IMR-90 (cell line): ENCODE measurements around the gene AMZ2. TPM values are rescaled to one million over a fixed set of nuclear protein-coding genes. Genes with fewer than 3 reads are reported as not detected.

Source experiments
- ATAC-seq: fragments of 200-7000 bp; cut with Tn5 transposase; 2 replicates; pipeline ENCODE4 v1.9.1; 2020; ENCODE audit warnings: low read depth, mild to moderate bottlenecking, moderate library complexity
- BruUV-seq: library from RNA; stranded (reverse); fragments of 400-500 nt; replicated peaks from 2 replicates; lab custom pipeline; 2021; lab: Mats Ljungman, UMichigan
- CTCF ChIA-PET: fragments of 300-600 bp; formaldehyde crosslinking; extraction: SDS; loops from one replicate; lab custom pipeline; 2021; ENCODE audit warnings: antibody characterized with exemption; lab: Yijun Ruan, JAX
- POLR2A ChIA-PET: fragments of 300-600 bp; sonication (Branson Sonifier 250); formaldehyde crosslinking; loops from one replicate; lab custom pipeline; 2022; ENCODE audit warnings: antibody characterized with exemption; ENCODE audit not compliant: unreplicated experiment; lab: Charles Lee
- DNase-seq: peaks from one replicate; pipeline ENCODE4 v3.0.0; 2013
- H2AFZ ChIP-seq: replicated peaks from 2 replicates; pipeline ENCODE3; 2013; ENCODE audit warnings: low read length, mild to moderate bottlenecking; ENCODE audit not compliant: poor library complexity
- H2AK5ac ChIP-seq: 2 replicates; pipeline ENCODE4 v1.6.1; 2013; ENCODE audit warnings: low read depth, low read length, inconsistent platforms
- H2AK9ac ChIP-seq: replicated peaks from 2 replicates; pipeline ENCODE3; 2013; ENCODE audit warnings: mild to moderate bottlenecking, low read depth, low read length, moderate library complexity; ENCODE audit not compliant: poor library complexity
- H2BK120ac ChIP-seq: 2 replicates; pipeline ENCODE4 v1.6.1; 2013; ENCODE audit warnings: low read depth, low read length, inconsistent platforms
- H2BK15ac ChIP-seq: 3 replicates; pipeline ENCODE4 v1.6.1; 2013; ENCODE audit warnings: low read depth, low read length, inconsistent platforms
- H2BK20ac ChIP-seq: 2 replicates; pipeline ENCODE4 v1.6.1; 2013; ENCODE audit warnings: low read depth, mild to moderate bottlenecking, inconsistent platforms, low read length, moderate library complexity
- H2BK5ac ChIP-seq: 2 replicates; pipeline ENCODE4 v1.6.1; 2013; ENCODE audit warnings: mild to moderate bottlenecking, low read depth, low read length, inconsistent platforms; ENCODE audit not compliant: poor library complexity, severe bottlenecking
- H3K14ac ChIP-seq: replicated peaks from 2 replicates; pipeline ENCODE4 v1.6.1; 2013; ENCODE audit warnings: low read depth, low read length, inconsistent platforms
- H3K18ac ChIP-seq: 2 replicates; pipeline ENCODE4 v1.6.1; 2013; ENCODE audit warnings: low read depth, low read length, control low read depth
- H3K23ac ChIP-seq: 2 replicates; pipeline ENCODE4 v1.6.1; 2013; ENCODE audit warnings: low read depth, low read length, inconsistent platforms
- H3K27ac ChIP-seq: 2 replicates; pipeline ENCODE4 v1.5.1; 2013; ENCODE audit warnings: mild to moderate bottlenecking, control low read depth, low read length; ENCODE audit not compliant: insufficient read depth
- H3K27me3 ChIP-seq: 2 replicates; pipeline ENCODE4 v1.6.1; 2013; ENCODE audit warnings: low read length; ENCODE audit not compliant: control insufficient read depth, insufficient read depth
- H3K36me3 ChIP-seq: 2 replicates; pipeline ENCODE4 v1.6.1; 2013; ENCODE audit warnings: low read length, mixed read lengths; ENCODE audit not compliant: control insufficient read depth, insufficient read depth
- H3K4ac ChIP-seq: 2 replicates; pipeline ENCODE4 v1.6.1; 2013; ENCODE audit warnings: low read depth, low read length, inconsistent platforms
- H3K4me1 ChIP-seq: 2 replicates; pipeline ENCODE4 v1.6.1; 2013; ENCODE audit warnings: low read length, mixed read lengths; ENCODE audit not compliant: control insufficient read depth, insufficient read depth
- H3K4me2 ChIP-seq: 2 replicates; pipeline ENCODE4 v1.6.1; 2013; ENCODE audit warnings: low read depth, mild to moderate bottlenecking, control low read depth, low read length, moderate library complexity
- H3K4me3 ChIP-seq: 2 replicates; pipeline ENCODE4 v1.5.1; 2013; ENCODE audit warnings: low read depth, mild to moderate bottlenecking, control low read depth, low read length, moderate library complexity; ENCODE audit not compliant: insufficient read depth
- H3K56ac ChIP-seq: 2 replicates; pipeline ENCODE4 v1.6.1; 2013; ENCODE audit warnings: low read length, inconsistent platforms; ENCODE audit not compliant: insufficient read depth; ENCODE audit errors: extremely low read depth
- H3K79me1 ChIP-seq, 2 experiments: 2 replicates each; pipeline ENCODE4 v1.6.1; 2013; ENCODE audit warnings: low read length in 2 of 2, inconsistent platforms in 1 of 2, low read depth in 1 of 2
- H3K9ac ChIP-seq: 2 replicates; pipeline ENCODE4 v1.6.1; 2013; ENCODE audit warnings: low read depth, low read length, control low read depth
- H3K9me1 ChIP-seq: 2 replicates; pipeline ENCODE4 v1.6.1; 2013; ENCODE audit warnings: low read length, inconsistent platforms; ENCODE audit not compliant: insufficient read depth
- H3K9me3 ChIP-seq: 2 replicates; pipeline ENCODE4 v1.6.1; 2013; ENCODE audit warnings: low read length; ENCODE audit not compliant: control insufficient read depth, insufficient read depth
- H4K20me1 ChIP-seq: 2 replicates; pipeline ENCODE4 v1.6.1; 2013; ENCODE audit warnings: low read length, inconsistent platforms; ENCODE audit not compliant: insufficient read depth
- H4K5ac ChIP-seq: 2 replicates; pipeline ENCODE4 v1.6.1; 2013; ENCODE audit warnings: mild to moderate bottlenecking, low read depth, low read length, control low read depth
- H4K8ac ChIP-seq, 2 experiments: 2 replicates each; pipeline ENCODE4 v1.6.1; 2013; ENCODE audit warnings: low read depth in 2 of 2, low read length in 2 of 2, control low read depth in 1 of 2, inconsistent platforms in 1 of 2
- H4K91ac ChIP-seq: 2 replicates; pipeline ENCODE4 v1.6.1; 2013; ENCODE audit warnings: low read depth, low read length, inconsistent platforms; ENCODE audit not compliant: insufficient read depth
- BHLHE40 ChIP-seq: fragments of 150-350 bp; IDR thresholded peaks from 2 replicates; pipeline ENCODE4 v1.6.1; 2016; ENCODE audit warnings: mild to moderate bottlenecking, low read depth, low read length
- CHD1 ChIP-seq: IDR thresholded peaks from 2 replicates; pipeline ENCODE4 v1.6.1; 2012; ENCODE audit warnings: low read depth, low read length, improper control_type of control experiment
- FOS ChIP-seq: fragments of 150-350 bp; IDR thresholded peaks from 2 replicates; pipeline ENCODE4 v1.6.1; 2016; ENCODE audit warnings: low read depth, low read length
- MAFK ChIP-seq: IDR thresholded peaks from 2 replicates; pipeline ENCODE4 v1.6.1; 2012; ENCODE audit warnings: low read depth, low read length, improper control_type of control experiment
- MAZ ChIP-seq: IDR thresholded peaks from 2 replicates; pipeline ENCODE4 v1.6.1; 2012; ENCODE audit warnings: low read depth, mild to moderate bottlenecking, low read length, improper control_type of control experiment, moderate library complexity, borderline replicate concordance
- NFE2L2 ChIP-seq: fragments of 150-350 bp; IDR thresholded peaks from 2 replicates; pipeline ENCODE4 v1.6.1; 2016; ENCODE audit warnings: low read depth, mild to moderate bottlenecking, low read length
- POLR2A ChIP-seq: IDR thresholded peaks from 2 replicates; pipeline ENCODE4 v1.6.1; 2012; ENCODE audit warnings: mild to moderate bottlenecking, low read depth, low read length
- RFX5 ChIP-seq: IDR thresholded peaks from 2 replicates; pipeline ENCODE4 v1.8.0; 2012; ENCODE audit warnings: low read depth, mild to moderate bottlenecking, low read length, moderate library complexity
- SMC3 ChIP-seq: fragments of 150-350 bp; IDR thresholded peaks from 2 replicates; pipeline ENCODE4 v1.6.1; 2016; ENCODE audit warnings: low read depth, mild to moderate bottlenecking, antibody characterized with exemption, low read length, moderate library complexity
- USF2 ChIP-seq: fragments of 150-350 bp; IDR thresholded peaks from 2 replicates; pipeline ENCODE4 v1.6.1; 2017; ENCODE audit warnings: mild to moderate bottlenecking, antibody characterized with exemption, low read length, low read depth
- whole genome bisulfite sequencing, 2 experiments: methylation state at CpG; one replicate each; pipeline versions ENCODE4 v1.1.5 to v1.1.7; 2013; ENCODE audit warnings: missing lambda C conversion rate in 2 of 2; ENCODE audit not compliant: insufficient read length in 1 of 2; ENCODE audit errors: extremely low coverage in 2 of 2; 5-methylcytosine and 5-hydroxymethylcytosine counted together
- dilution Hi-C: fragments of 300-500 bp; cut with HindIII; formaldehyde crosslinking; loops from one replicate; pipeline ENCODE4 v1.14.3; 2018; ENCODE audit warnings: low sequenced_read_pairs; ENCODE audit not compliant: unreplicated experiment
- in situ Hi-C: fragments of 300-500 bp; cut with MboI; formaldehyde crosslinking; loops from 3 replicates; pipeline ENCODE4 v1.14.3; 2019; ENCODE audit warnings: low sequenced_read_pairs, inconsistent platforms, mixed read lengths
- intact Hi-C: fragments of 100-400 bp; cut with micrococcal nuclease; formaldehyde crosslinking; loops from 2 replicates; pipeline ENCODE4 v1.10.0; 2022
- polyA plus RNA-seq, 3 experiments: library from polyadenylated mRNA; depleted of rRNA; stranded (reverse); fragments of >200 nt; gene quantifications; 2 replicates each; pipeline ENCODE4 v1.2.3, GENCODE V29; 2012; ENCODE audit warnings: low replicate concordance in 1 of 3
- total RNA-seq: library from RNA; depleted of rRNA; stranded (reverse); fragments of >200 nt; gene quantifications from 2 replicates; pipeline ENCODE4 v1.2.3, GENCODE V29; 2012
- TF ChIP-seq, protein P1 (sequence below): fragments of 150-350 bp; IDR thresholded peaks from 2 replicates; pipeline ENCODE4 v1.6.1; 2016; ENCODE audit warnings: low read depth, mild to moderate bottlenecking, low read length, moderate library complexity, borderline replicate concordance

The AMZ2 gene
- total and polyA plus RNA-seq, 2 of the 4 experiments (the other 2 are of a cell fraction), result 65.4 to 90.2 TPM

DNA sequence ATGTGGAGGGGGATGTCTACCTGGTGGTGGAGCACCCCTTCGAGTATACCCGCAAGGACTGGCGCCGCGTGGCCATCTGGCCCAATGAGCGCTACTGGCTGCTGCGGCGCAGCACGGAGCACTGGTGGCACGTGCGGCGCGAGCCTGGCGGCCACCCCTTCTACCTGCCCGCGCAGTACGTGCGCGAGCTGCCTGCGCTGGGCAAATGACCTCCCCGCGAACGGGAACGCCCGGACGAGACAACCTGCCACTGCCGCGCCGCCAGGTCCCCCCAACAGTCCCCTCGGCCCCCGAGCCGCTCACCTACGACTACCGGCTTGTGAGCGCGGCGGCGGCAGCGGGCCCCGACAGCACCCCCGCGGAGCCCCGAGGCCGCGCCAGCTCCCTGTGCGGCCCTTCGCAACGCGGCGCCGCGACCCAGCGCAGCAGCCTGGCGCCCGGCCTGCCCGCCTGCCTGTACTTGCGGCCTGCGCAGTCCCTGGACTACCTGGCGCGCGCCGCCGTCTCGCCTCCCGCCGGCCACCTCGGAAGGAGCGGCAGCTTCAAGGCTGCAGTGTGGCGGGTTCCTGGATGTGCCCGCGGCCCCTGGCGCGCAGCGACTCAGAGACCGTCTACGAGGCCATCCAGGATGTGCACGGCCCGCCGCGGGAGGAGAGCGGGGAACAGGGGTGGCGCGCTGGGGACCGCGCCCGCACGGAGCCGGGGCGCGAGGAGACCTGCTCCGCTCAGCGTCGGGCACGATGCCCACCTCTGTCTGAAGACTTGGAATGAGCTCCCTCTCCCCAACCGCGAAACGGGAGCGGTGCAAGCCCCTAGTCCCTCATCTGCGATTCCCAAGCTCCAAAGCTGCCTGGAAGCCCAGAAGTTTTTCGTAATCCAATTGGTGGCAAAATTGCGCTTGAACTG, 48.7 kb upstream of the AMZ2 start:
- dilution Hi-C loops (no loop called here), in situ Hi-C loops (no loop called here), intact Hi-C loops (no loop called here)
- Histone ChIP-seq H3K27me3 (peaks cover 59% of the 10 kb centered on the region), H3K4me1 (no peaks in the 10 kb centered on the region; the same call in 1 of the 2 replicates), H3K36me3 (no peaks in the 10 kb centered on the region), H2BK120ac (no peak overlapping the region), H3K27ac (no peak overlapping the region), H4K91ac (no peak overlapping the region), H3K4me2 (no peak overlapping the region; the same call in 1 of the 2 replicates), H3K23ac (no peak overlapping the region), H2BK15ac (no peak overlapping the region), H3K9me3 (no peaks in the 10 kb centered on the region; the same call in 1 of the 2 replicates), H3K4me3 (no peak overlapping the region), H3K9ac (no peak overlapping the region), H3K4ac (no peak overlapping the region), H2AFZ (peak overlapping the region; percentile 51), H3K14ac (no peak overlapping the region), H2AK9ac (no peak overlapping the region), H3K79me1 (no peaks in the 10 kb centered on the region), H4K20me1 (no peaks in the 10 kb centered on the region), H4K5ac (no peak overlapping the region), H3K18ac (no peak overlapping the region), H3K9me1 (no peaks in the 10 kb centered on the region), H2AK5ac (no peak overlapping the region), H3K56ac (no peak overlapping the region), H2BK20ac (no peak overlapping the region), H2BK5ac (no peak overlapping the region), H4K8ac (no peak overlapping the region)
- no peak for ATAC-seq
- no peak for DNase-seq
- no peak for TF ChIP-seq USF2
- no peak for TF ChIP-seq MAZ
- no peak for TF ChIP-seq CHD1
- no peak for TF ChIP-seq POLR2A
- TF ChIP-seq SMC3, result no peak
- no peak for TF ChIP-seq RFX5
- no peak for TF ChIP-seq MAFK
- no peak for TF ChIP-seq FOS
- no peak for TF ChIP-seq NFE2L2
- TF ChIP-seq, protein P1, sequence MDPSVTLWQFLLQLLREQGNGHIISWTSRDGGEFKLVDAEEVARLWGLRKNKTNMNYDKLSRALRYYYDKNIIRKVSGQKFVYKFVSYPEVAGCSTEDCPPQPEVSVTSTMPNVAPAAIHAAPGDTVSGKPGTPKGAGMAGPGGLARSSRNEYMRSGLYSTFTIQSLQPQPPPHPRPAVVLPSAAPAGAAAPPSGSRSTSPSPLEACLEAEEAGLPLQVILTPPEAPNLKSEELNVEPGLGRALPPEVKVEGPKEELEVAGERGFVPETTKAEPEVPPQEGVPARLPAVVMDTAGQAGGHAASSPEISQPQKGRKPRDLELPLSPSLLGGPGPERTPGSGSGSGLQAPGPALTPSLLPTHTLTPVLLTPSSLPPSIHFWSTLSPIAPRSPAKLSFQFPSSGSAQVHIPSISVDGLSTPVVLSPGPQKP, result no peak
- no peak for TF ChIP-seq BHLHE40
- BruUV-seq, result no TSS peak
- POLR2A ChIA-PET, result no interaction called here
- CTCF ChIA-PET, result no interaction called here
- 1% methylated on average over 42 of the region's 101 CpGs; no CpG with 5 or more reads in 1 of the 2 experiments for WGBS, 2 experiments
